SK-N-SH (cell line): ENCODE data around the gene SMC1A. TPM values are rescaled to one million over a fixed set of nuclear protein-coding genes. Genes with fewer than 3 reads are reported as not detected.

ENCODE experiments used
- CTCF ChIA-PET: fragments of 300-600, 350-600 bp; formaldehyde crosslinking; extraction: SDS; loops from one replicate; lab custom pipeline; 2021; lab: Yijun Ruan, JAX
- POLR2A ChIA-PET: fragments of 350-600 bp; sonication (Branson Sonifier 250); formaldehyde crosslinking; extraction: SDS; loops from one replicate; lab custom pipeline; 2020; ENCODE audit warnings: antibody characterized with exemption, inconsistent platforms; lab: Yijun Ruan, JAX
- DNase-seq: peaks from one replicate; pipeline ENCODE4 v3.0.0; 2012
- H2AFZ ChIP-seq: fragments of 200-600 bp; sonication (generic); 2 replicates; pipeline ENCODE4 v1.8.1; 2016; ENCODE audit warnings: antibody characterized with exemption, mild to moderate bottlenecking, low read depth
- H3F3A ChIP-seq: fragments of 200-600 bp; sonication (generic); replicated peaks from 2 replicates; pipeline ENCODE3; 2016; ENCODE audit warnings: antibody characterized with exemption, mild to moderate bottlenecking; ENCODE audit not compliant: insufficient read depth
- H3K27ac ChIP-seq, 2 experiments: fragments of 200-500 bp in 1 of 2; fragments of 200-600 bp in 1 of 2; sonication (Bioruptor generic) in 1 of 2; sonication (generic), shearing (Covaris generic) in 1 of 2; 2 replicates each; pipeline versions ENCODE4 v1.5.1 to v1.6.1; 2014 to 2016; ENCODE audit warnings: low read depth in 2 of 2, inconsistent platforms in 1 of 2, low read length in 1 of 2, mild to moderate bottlenecking in 1 of 2, mixed read lengths in 1 of 2
- H3K27me3 ChIP-seq: fragments of 200-600 bp; sonication (generic), shearing (Covaris generic); 2 replicates; pipeline ENCODE4 v1.6.1; 2016; ENCODE audit warnings: mixed run types; ENCODE audit not compliant: insufficient read depth
- H3K36me3 ChIP-seq, 2 experiments: fragments of 200-500 bp in 1 of 2; fragments of 200-600 bp in 1 of 2; sonication (Bioruptor generic) in 1 of 2; sonication (generic) in 1 of 2; replicated peaks in 1 of 2; 2 replicates each; pipeline versions ENCODE3 to v1.5.1; 2014 to 2016; ENCODE audit warnings: low read length in 1 of 2, mild to moderate bottlenecking in 1 of 2; ENCODE audit not compliant: insufficient read depth in 2 of 2, control insufficient read depth in 1 of 2
- H3K4me1 ChIP-seq, 2 experiments: fragments of 200-500 bp in 1 of 2; fragments of 200-600 bp in 1 of 2; sonication (Bioruptor generic) in 1 of 2; sonication (generic), shearing (Covaris generic) in 1 of 2; 2 replicates each; pipeline versions ENCODE4 v1.5.1 to v1.6.1; 2014 to 2016; ENCODE audit warnings: low read depth in 1 of 2, low read length in 1 of 2, mixed run types in 1 of 2; ENCODE audit not compliant: insufficient read depth in 2 of 2, control insufficient read depth in 1 of 2
- H3K4me2 ChIP-seq: fragments of 200-600 bp; sonication (generic), shearing (Covaris generic); 2 replicates; pipeline ENCODE4 v1.6.1; 2017; ENCODE audit warnings: mixed run types
- H3K4me3 ChIP-seq, 2 experiments: fragments of 200-500 bp in 1 of 2; fragments of 200-600 bp in 1 of 2; sonication (Bioruptor generic) in 1 of 2; sonication (generic), shearing (Covaris generic) in 1 of 2; 2 replicates each; pipeline versions ENCODE4 v1.5.1 to v1.8.1; 2014 to 2016; ENCODE audit warnings: low read depth in 2 of 2, inconsistent platforms in 1 of 2, low read length in 1 of 2, mild to moderate bottlenecking in 1 of 2, mixed read lengths in 1 of 2, moderate library complexity in 1 of 2
- H3K79me2 ChIP-seq: fragments of 200-600 bp; sonication (generic); 2 replicates; pipeline ENCODE4 v1.8.1; 2017; ENCODE audit warnings: mild to moderate bottlenecking; ENCODE audit not compliant: insufficient read depth
- H3K9ac ChIP-seq: fragments of 200-600 bp; sonication (generic); 2 replicates; pipeline ENCODE4 v1.6.1; 2017; ENCODE audit warnings: mixed run types
- H3K9me2 ChIP-seq: fragments of 200-600 bp; sonication (generic); 2 replicates; pipeline ENCODE4 v1.6.1; 2017; ENCODE audit warnings: mixed run types
- H3K9me3 ChIP-seq: fragments of 200-600 bp; sonication (generic); 2 replicates; pipeline ENCODE4 v1.6.1; 2017; ENCODE audit warnings: mixed run types, mild to moderate bottlenecking, moderate library complexity
- H4K20me1 ChIP-seq: fragments of 200-600 bp; sonication (generic); 2 replicates; pipeline ENCODE4 v1.6.1; 2017; ENCODE audit warnings: mild to moderate bottlenecking, mixed run types; ENCODE audit not compliant: insufficient read depth
- CHD2 ChIP-seq: fragments of 150-350 bp; IDR thresholded peaks from 2 replicates; pipeline ENCODE4 v1.6.1; 2018; ENCODE audit warnings: low read length; ENCODE audit not compliant: partially characterized antibody
- ELF1 ChIP-seq: IDR thresholded peaks from 2 replicates; pipeline ENCODE4 v1.4.0; 2012
- EP300 ChIP-seq, 2 experiments: IDR thresholded peaks; 2 replicates each; pipeline versions ENCODE4 v1.4.0 to v1.6.1; 2012; ENCODE audit warnings: borderline replicate concordance in 1 of 2, low read depth in 1 of 2, low read length in 1 of 2
- EZH2phosphoT487 ChIP-seq: fragments of 200-600 bp; sonication (generic); IDR thresholded peaks from 2 replicates; pipeline ENCODE4 v1.6.1; 2017; ENCODE audit warnings: low read depth, mixed run types, mild to moderate bottlenecking, antibody characterized with exemption, moderate library complexity, borderline replicate concordance
- FOSL2 ChIP-seq: IDR thresholded peaks from 2 replicates; pipeline ENCODE4 v1.4.0; 2012; ENCODE audit warnings: low read depth, mild to moderate bottlenecking, moderate library complexity, borderline replicate concordance
- GABPA ChIP-seq: IDR thresholded peaks from 2 replicates; pipeline ENCODE4 v1.4.0; 2012; ENCODE audit warnings: low read depth, mild to moderate bottlenecking
- IRF3 ChIP-seq: fragments of 150-350 bp; IDR thresholded peaks from 2 replicates; pipeline ENCODE4 v1.6.1; 2016; ENCODE audit warnings: mild to moderate bottlenecking, low read depth, low read length
- MAX ChIP-seq: IDR thresholded peaks from 2 replicates; pipeline ENCODE4 v1.4.0; 2012; ENCODE audit warnings: low read depth
- NFIC ChIP-seq: IDR thresholded peaks from 2 replicates; pipeline ENCODE4 v1.4.0; 2012; ENCODE audit warnings: borderline replicate concordance
- POLR2AphosphoS5 ChIP-seq: IDR thresholded peaks from 2 replicates; pipeline ENCODE4 v1.6.1; 2012; ENCODE audit warnings: low read depth, low read length
- RAD21 ChIP-seq: IDR thresholded peaks from 2 replicates; pipeline ENCODE4 v1.6.1; 2012; ENCODE audit warnings: mild to moderate bottlenecking, low read length
- RCOR1 ChIP-seq: fragments of 150-350 bp; IDR thresholded peaks from 2 replicates; pipeline ENCODE4 v1.6.1; 2017; ENCODE audit warnings: antibody characterized with exemption, low read length
- REST ChIP-seq: IDR thresholded peaks from 2 replicates; pipeline ENCODE4 v1.6.1; 2012; ENCODE audit warnings: mild to moderate bottlenecking, low read depth, low read length, moderate library complexity
- RFX5 ChIP-seq: IDR thresholded peaks from 2 replicates; pipeline ENCODE4 v1.6.1; 2012; ENCODE audit warnings: mild to moderate bottlenecking, improper control_type of control experiment, low read length
- RXRA ChIP-seq: IDR thresholded peaks from 2 replicates; pipeline ENCODE4 v1.4.0; 2012; ENCODE audit warnings: low read depth, mild to moderate bottlenecking, borderline replicate concordance
- SIN3A ChIP-seq: IDR thresholded peaks from 2 replicates; pipeline ENCODE4 v1.6.1; 2012; ENCODE audit warnings: low read depth, mild to moderate bottlenecking, low read length, moderate library complexity, borderline replicate concordance
- SMC3 ChIP-seq: IDR thresholded peaks from 2 replicates; pipeline ENCODE4 v1.6.1; 2012; ENCODE audit warnings: low read depth, low read length, improper control_type of control experiment
- TAF1 ChIP-seq: IDR thresholded peaks from 2 replicates; pipeline ENCODE4 v1.6.1; 2012; ENCODE audit warnings: low read depth, mild to moderate bottlenecking, low read length, moderate library complexity, borderline replicate concordance
- TCF12 ChIP-seq: IDR thresholded peaks from 2 replicates; pipeline ENCODE4 v1.4.0; 2012
- TEAD4 ChIP-seq: IDR thresholded peaks from 2 replicates; pipeline ENCODE4 v1.4.0; 2012; ENCODE audit warnings: mild to moderate bottlenecking, borderline replicate concordance; ENCODE audit not compliant: insufficient read depth
- YY1 ChIP-seq: IDR thresholded peaks from 2 replicates; pipeline ENCODE4 v1.4.0; 2012; ENCODE audit warnings: low read depth, mild to moderate bottlenecking
- WGBS: methylation state at CpG from one replicate; pipeline ENCODE4 v1.1.6; 2017; ENCODE audit warnings: low lambda C conversion rate; 5-methylcytosine and 5-hydroxymethylcytosine counted together
- polyA plus RNA-seq, 3 experiments: library from polyadenylated mRNA; depleted of rRNA; stranded (reverse); fragments of >200 nt; gene quantifications; 2 replicates each; pipeline ENCODE4 v1.2.3, GENCODE V29; 2012
- TF ChIP-seq, protein P1 (sequence below): IDR thresholded peaks from 2 replicates; pipeline ENCODE4; 2012

The SMC1A gene
- polyA plus RNA-seq, 1 of the 3 experiments (the other 2 are of a cell fraction) = 34.6 TPM

GRCh38 chrX:53438174-53438831 is 15.8 kb upstream of the SMC1A start:
- POLR2A ChIA-PET = no interaction called here
- no peak for TF ChIP-seq SIN3A
- no peak for TF ChIP-seq RXRA
- TF ChIP-seq EP300 (IDR thresholded peaks at IDR 0.05; ENCODE audit: borderline replicate concordance in 1 of 2, low read depth in 1 of 2, low read length in 1 of 2) = no peak
- no peak for TF ChIP-seq RAD21
- TF ChIP-seq TAF1 = no peak
- no peak for TF ChIP-seq RFX5
- TF ChIP-seq CHD2 = no peak
- TF ChIP-seq POLR2AphosphoS5 = no peak
- TF ChIP-seq FOSL2 = no peak
- no peak for TF ChIP-seq SMC3
- no peak for TF ChIP-seq YY1
- no peak for TF ChIP-seq IRF3
- TF ChIP-seq RCOR1 = no peak
- TF ChIP-seq TEAD4 = no peak
- no peak overlapping the region for H3K9ac ChIP-seq
- H3K4me2 ChIP-seq = no peak overlapping the region
- 29% methylated on average over 5 of the region's 5 CpGs for WGBS
- H2AFZ ChIP-seq = no peak overlapping the region
- no peak overlapping the region for H3K4me3 ChIP-seq
- peaks cover 4 to 18% of the 10 kb centered on the region in 2 experiments; a peak in 1 of 4 replicates for H3K4me1 ChIP-seq
- H3K9me3 ChIP-seq = no peaks in the 10 kb centered on the region
- no peaks in the 10 kb centered on the region for H4K20me1 ChIP-seq
- H3K9me2 ChIP-seq = no peaks in the 10 kb centered on the region
- H3K27ac ChIP-seq = no peak overlapping the region
- CTCF ChIA-PET = interaction anchor here (0.7 to 2.5 kb wide), 3 partner anchors 121 to 154 kb away, joined by 3 to 19 read pairs (median 4); no protein-coding TSS in a partner anchor
- H3F3A ChIP-seq = no peaks in the 10 kb centered on the region
- no peak for DNase-seq
- H3K27me3 ChIP-seq = peaks cover 17% of the 10 kb centered on the region; the same call in 1 of the 2 replicates
- H3K79me2 ChIP-seq = peaks cover 9% of the 10 kb centered on the region
- no peaks in the 10 kb centered on the region for H3K36me3 ChIP-seq

GRCh38 chrX:53437206-53437605 is 14.8 kb upstream of the SMC1A start:
- H2AFZ ChIP-seq = no peak overlapping the region
- H3K9me3 ChIP-seq = no peaks in the 10 kb centered on the region
- peaks cover 0 to under 1% of the 10 kb centered on the region in 2 experiments for H3K36me3 ChIP-seq
- H3K79me2 ChIP-seq = peaks cover 17% of the 10 kb centered on the region
- ChIA-PET CTCF (interaction anchor here (1.9 to 3.9 kb wide), 7 partner anchors 11 to 153 kb away, joined by 7 to 50 read pairs (median 13); no protein-coding TSS in a partner anchor), POLR2A (no interaction called here)
- no peaks in the 10 kb centered on the region for H3K9me2 ChIP-seq
- no peak overlapping the region for H3K9ac ChIP-seq
- 29% methylated on average over 2 of the region's 2 CpGs for WGBS
- H3K27ac ChIP-seq = no peak overlapping the region
- no peaks in the 10 kb centered on the region for H3F3A ChIP-seq
- no peak for DNase-seq
- peaks cover 17% of the 10 kb centered on the region; the same call in 1 of the 2 replicates for H3K27me3 ChIP-seq
- no peak overlapping the region for H3K4me2 ChIP-seq
- peaks cover 4 to 16% of the 10 kb centered on the region in 2 experiments; a peak in 1 of 4 replicates for H3K4me1 ChIP-seq
- no peaks in the 10 kb centered on the region for H4K20me1 ChIP-seq
- TF ChIP-seq REST (no peak), RFX5 (no peak), TCF12 (no peak), GABPA (no peak), EZH2phosphoT487 (no peak), SIN3A (no peak), POLR2AphosphoS5 (no peak), RCOR1 (no peak), MAX (no peak), NFIC (no peak), ELF1 (no peak), SMC3 (no peak)
- TF ChIP-seq, protein P1, sequence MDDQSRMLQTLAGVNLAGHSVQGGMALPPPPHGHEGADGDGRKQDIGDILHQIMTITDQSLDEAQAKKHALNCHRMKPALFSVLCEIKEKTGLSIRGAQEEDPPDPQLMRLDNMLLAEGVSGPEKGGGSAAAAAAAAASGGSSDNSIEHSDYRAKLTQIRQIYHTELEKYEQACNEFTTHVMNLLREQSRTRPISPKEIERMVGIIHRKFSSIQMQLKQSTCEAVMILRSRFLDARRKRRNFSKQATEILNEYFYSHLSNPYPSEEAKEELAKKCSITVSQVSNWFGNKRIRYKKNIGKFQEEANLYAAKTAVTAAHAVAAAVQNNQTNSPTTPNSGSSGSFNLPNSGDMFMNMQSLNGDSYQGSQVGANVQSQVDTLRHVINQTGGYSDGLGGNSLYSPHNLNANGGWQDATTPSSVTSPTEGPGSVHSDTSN = no peak
- TF ChIP-seq, all 33 proteins: peak for 0
- no peak overlapping the region for H3K4me3 ChIP-seq
